ENCODE measurements around the gene CSF3R. TPM values are rescaled to one million over a fixed set of nuclear protein-coding genes. Genes with fewer than 3 reads are reported as not detected.

CSF3R gene
- total RNA-seq, 1 experiment from 2014 or later = not detected

GRCh38 chr1:36432616-36433015, 50.1 kb downstream of the CSF3R start:
- ChIA-PET POLR2A (ENCODE audit: low non-redundant PET) (no interaction called here), CTCF (no interaction called here)
- DNase-seq (ENCODE audit: low spot score) = no peak
- H3K9me3 ChIP-seq (ENCODE audit: low read depth, low read length, poor library complexity, severe bottlenecking) = no peaks in the 10 kb centered on the region
- H3K27ac ChIP-seq (ENCODE audit: low read depth, low read length, poor library complexity, severe bottlenecking) = no peak overlapping the region
- no peak overlapping the region for H3K4me3 ChIP-seq (ENCODE audit: low read depth, low read length, poor library complexity, severe bottlenecking)
- no TSS peak for BruUV-seq (replicated peaks)
- H3K36me3 ChIP-seq (ENCODE audit: insufficient read depth, low read length, poor library complexity, severe bottlenecking) = no peaks in the 10 kb centered on the region
- TF ChIP-seq, protein P1, sequence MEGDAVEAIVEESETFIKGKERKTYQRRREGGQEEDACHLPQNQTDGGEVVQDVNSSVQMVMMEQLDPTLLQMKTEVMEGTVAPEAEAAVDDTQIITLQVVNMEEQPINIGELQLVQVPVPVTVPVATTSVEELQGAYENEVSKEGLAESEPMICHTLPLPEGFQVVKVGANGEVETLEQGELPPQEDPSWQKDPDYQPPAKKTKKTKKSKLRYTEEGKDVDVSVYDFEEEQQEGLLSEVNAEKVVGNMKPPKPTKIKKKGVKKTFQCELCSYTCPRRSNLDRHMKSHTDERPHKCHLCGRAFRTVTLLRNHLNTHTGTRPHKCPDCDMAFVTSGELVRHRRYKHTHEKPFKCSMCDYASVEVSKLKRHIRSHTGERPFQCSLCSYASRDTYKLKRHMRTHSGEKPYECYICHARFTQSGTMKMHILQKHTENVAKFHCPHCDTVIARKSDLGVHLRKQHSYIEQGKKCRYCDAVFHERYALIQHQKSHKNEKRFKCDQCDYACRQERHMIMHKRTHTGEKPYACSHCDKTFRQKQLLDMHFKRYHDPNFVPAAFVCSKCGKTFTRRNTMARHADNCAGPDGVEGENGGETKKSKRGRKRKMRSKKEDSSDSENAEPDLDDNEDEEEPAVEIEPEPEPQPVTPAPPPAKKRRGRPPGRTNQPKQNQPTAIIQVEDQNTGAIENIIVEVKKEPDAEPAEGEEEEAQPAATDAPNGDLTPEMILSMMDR (conservative IDR thresholded peaks at IDR 0.05; ENCODE audit: low read depth, low read length) = no peak
- no peak for TF ChIP-seq EZH2 (IDR thresholded peaks at IDR 0.05; ENCODE audit: borderline replicate concordance, low read depth, low read length, poor library complexity, severe bottlenecking)
- intact Hi-C loops (cut with micrococcal nuclease; ENCODE audit: unreplicated experiment) = no loop called here
- no peaks in the 10 kb centered on the region for H3K4me1 ChIP-seq (ENCODE audit: insufficient read depth, low read length, poor library complexity, severe bottlenecking)
- H3K27me3 ChIP-seq (replicated peaks; ENCODE audit: insufficient read depth, low read depth, low read length, poor library complexity) = no peaks in the 10 kb centered on the region

GRCh38 chr1:36425791-36426190, 56.9 kb downstream of the CSF3R start:
- Histone ChIP-seq H3K27ac (ENCODE audit: low read depth, low read length, poor library complexity, severe bottlenecking) (no peak overlapping the region), H3K4me1 (ENCODE audit: insufficient read depth, low read length, poor library complexity, severe bottlenecking) (no peaks in the 10 kb centered on the region), H3K9me3 (ENCODE audit: low read depth, low read length, poor library complexity, severe bottlenecking) (no peaks in the 10 kb centered on the region), H3K36me3 (ENCODE audit: insufficient read depth, low read length, poor library complexity, severe bottlenecking) (no peaks in the 10 kb centered on the region), H3K27me3 (replicated peaks; ENCODE audit: insufficient read depth, low read depth, low read length, poor library complexity) (no peaks in the 10 kb centered on the region), H3K4me3 (ENCODE audit: low read depth, low read length, poor library complexity, severe bottlenecking) (no peak overlapping the region)
- no peak for TF ChIP-seq EZH2 (IDR thresholded peaks at IDR 0.05; ENCODE audit: borderline replicate concordance, low read depth, low read length, poor library complexity, severe bottlenecking)
- TF ChIP-seq, protein P1 (conservative IDR thresholded peaks at IDR 0.05; ENCODE audit: low read depth, low read length) = no peak
- intact Hi-C loops (cut with micrococcal nuclease; ENCODE audit: unreplicated experiment) = loop anchor here (10.0 kb wide), 1 partner anchor 121 kb away; the partner anchor contains the start of gene SH3D21
- ChIA-PET POLR2A (ENCODE audit: low non-redundant PET) (no interaction called here), CTCF (no interaction called here)
- BruUV-seq (replicated peaks) = no TSS peak
- no peak for DNase-seq (ENCODE audit: low spot score)

DNA sequence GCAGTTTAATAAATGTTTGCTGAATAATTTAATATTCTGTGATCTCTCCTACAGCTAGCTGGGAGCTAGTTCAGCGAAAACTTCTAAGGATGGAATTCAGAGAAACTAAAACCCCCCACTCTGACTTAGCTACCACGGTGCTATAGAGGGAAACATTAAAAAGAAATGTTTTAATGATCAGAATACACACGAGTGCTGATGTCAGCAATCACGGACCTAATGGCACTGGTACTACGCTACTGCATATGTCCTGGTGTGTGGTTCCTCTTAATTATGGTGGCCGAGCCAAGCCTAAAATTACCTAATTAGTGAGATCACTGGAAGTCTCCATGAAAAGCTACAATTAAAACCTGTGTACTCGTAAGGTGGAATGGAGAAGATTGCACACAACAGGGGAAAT, 61.1 kb downstream of the CSF3R start:
- BruUV-seq (replicated peaks) = no TSS peak
- TF ChIP-seq, protein P1 (conservative IDR thresholded peaks at IDR 0.05; ENCODE audit: low read depth, low read length) = no peak
- TF ChIP-seq EZH2 (IDR thresholded peaks at IDR 0.05; ENCODE audit: borderline replicate concordance, low read depth, low read length, poor library complexity, severe bottlenecking) = no peak

More for the DNA sequence above, 61.1 kb downstream of the CSF3R start:
- H3K36me3 ChIP-seq (ENCODE audit: insufficient read depth, low read length, poor library complexity, severe bottlenecking) = no peaks in the 10 kb centered on the region
- intact Hi-C loops (cut with micrococcal nuclease; ENCODE audit: unreplicated experiment) = loop anchor here (2.0 to 10.0 kb wide), 3 partner anchors 79 to 271 kb away; partner anchors contain the start of gene SH3D21
- no peak overlapping the region for H3K27ac ChIP-seq (ENCODE audit: low read depth, low read length, poor library complexity, severe bottlenecking)
- CTCF ChIA-PET = no interaction called here
- H3K4me1 ChIP-seq (ENCODE audit: insufficient read depth, low read length, poor library complexity, severe bottlenecking) = peaks cover 5% of the 10 kb centered on the region
- no peaks in the 10 kb centered on the region for H3K27me3 ChIP-seq (replicated peaks; ENCODE audit: insufficient read depth, low read depth, low read length, poor library complexity)
- no peak for DNase-seq (ENCODE audit: low spot score)
- POLR2A ChIA-PET (ENCODE audit: low non-redundant PET) = no interaction called here
- H3K4me3 ChIP-seq (ENCODE audit: low read depth, low read length, poor library complexity, severe bottlenecking) = no peak overlapping the region
- H3K9me3 ChIP-seq (ENCODE audit: low read depth, low read length, poor library complexity, severe bottlenecking) = no peaks in the 10 kb centered on the region

All from A673 (cell line).